Nephron (organoid): ENCODE results near the gene AOPEP.

ENCODE experiments used
- H3K27ac Mint-ChIP-seq, 3 experiments: 2 replicates each; pipeline ENCODE4 v1.8.0; 2020; ENCODE audit warnings: mixed read lengths in 3 of 3, mild to moderate bottlenecking in 2 of 3, moderate library complexity in 1 of 3
- H3K27me3 Mint-ChIP-seq: 2 replicates; pipeline ENCODE4 v1.8.0; 2021; ENCODE audit warnings: low read depth, mild to moderate bottlenecking, moderate library complexity, mixed read lengths
- H3K36me3 Mint-ChIP-seq: 2 replicates; pipeline ENCODE4 v1.8.0; 2020; ENCODE audit warnings: low read depth, mixed read lengths
- H3K4me1 Mint-ChIP-seq: 2 replicates; pipeline ENCODE4 v1.8.0; 2020; ENCODE audit warnings: mixed read lengths
- H3K4me3 Mint-ChIP-seq, 3 experiments: 2 replicates each; pipeline ENCODE4 v1.8.0; 2020; ENCODE audit warnings: mild to moderate bottlenecking in 3 of 3, mixed read lengths in 3 of 3, moderate library complexity in 2 of 3
- H3K9me3 Mint-ChIP-seq: 2 replicates; pipeline ENCODE4 v1.8.0; 2020; ENCODE audit warnings: mixed read lengths
- TF ChIP-seq, protein P1 (sequence below), 3 experiments: fragments of 200-600 bp; sonication (generic); IDR thresholded peaks; one replicate each; pipeline ENCODE4 v1.5.0; 2021; ENCODE audit warnings: antibody characterized with exemption in 3 of 3; ENCODE audit not compliant: unreplicated experiment in 3 of 3

Gene AOPEP

DNA sequence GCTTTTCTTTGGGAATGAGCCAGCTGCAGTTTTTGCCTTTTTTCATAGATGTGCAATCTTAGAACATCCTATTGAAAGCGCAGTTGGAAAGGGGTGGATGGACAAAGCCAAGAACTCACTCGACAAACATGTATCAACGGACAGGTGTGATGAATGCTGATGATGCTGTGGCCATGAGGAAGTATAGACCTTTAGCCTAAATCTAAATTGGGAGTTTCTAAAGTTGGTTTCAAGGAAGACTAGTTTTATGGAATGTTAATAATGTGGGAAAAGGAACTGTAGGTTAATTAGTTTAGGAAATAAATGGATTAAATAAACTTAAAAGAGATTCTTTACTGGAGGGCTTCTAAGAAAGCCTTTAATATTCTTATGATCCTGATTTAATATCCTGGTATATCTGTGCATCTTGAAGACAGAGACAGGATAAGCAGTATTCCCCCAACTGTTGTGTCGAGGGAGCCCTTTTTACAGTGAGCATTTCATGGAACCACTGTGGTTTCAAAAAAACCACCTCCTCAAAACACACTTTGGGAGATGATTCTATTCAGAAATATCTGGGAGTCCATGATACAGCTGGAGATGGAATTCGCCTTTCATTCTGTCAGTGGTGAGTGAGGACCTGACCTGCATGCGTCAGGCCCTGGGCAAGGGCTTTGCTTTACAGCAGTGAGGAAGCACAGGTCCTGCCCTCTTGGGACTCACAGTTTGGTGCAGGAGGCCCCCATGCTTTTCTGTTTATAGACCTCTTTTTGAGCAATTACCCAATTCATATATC, 82.6 kb downstream of the AOPEP start:
- H3K27me3 Mint-ChIP-seq, result no peaks in the 10 kb centered on the region
- no peaks in the 10 kb centered on the region for H3K9me3 Mint-ChIP-seq
- no peak overlapping the region for H3K4me3 Mint-ChIP-seq
- TF ChIP-seq, protein P1, sequence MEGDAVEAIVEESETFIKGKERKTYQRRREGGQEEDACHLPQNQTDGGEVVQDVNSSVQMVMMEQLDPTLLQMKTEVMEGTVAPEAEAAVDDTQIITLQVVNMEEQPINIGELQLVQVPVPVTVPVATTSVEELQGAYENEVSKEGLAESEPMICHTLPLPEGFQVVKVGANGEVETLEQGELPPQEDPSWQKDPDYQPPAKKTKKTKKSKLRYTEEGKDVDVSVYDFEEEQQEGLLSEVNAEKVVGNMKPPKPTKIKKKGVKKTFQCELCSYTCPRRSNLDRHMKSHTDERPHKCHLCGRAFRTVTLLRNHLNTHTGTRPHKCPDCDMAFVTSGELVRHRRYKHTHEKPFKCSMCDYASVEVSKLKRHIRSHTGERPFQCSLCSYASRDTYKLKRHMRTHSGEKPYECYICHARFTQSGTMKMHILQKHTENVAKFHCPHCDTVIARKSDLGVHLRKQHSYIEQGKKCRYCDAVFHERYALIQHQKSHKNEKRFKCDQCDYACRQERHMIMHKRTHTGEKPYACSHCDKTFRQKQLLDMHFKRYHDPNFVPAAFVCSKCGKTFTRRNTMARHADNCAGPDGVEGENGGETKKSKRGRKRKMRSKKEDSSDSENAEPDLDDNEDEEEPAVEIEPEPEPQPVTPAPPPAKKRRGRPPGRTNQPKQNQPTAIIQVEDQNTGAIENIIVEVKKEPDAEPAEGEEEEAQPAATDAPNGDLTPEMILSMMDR (IDR thresholded peaks at IDR 0.05; ENCODE audit: unreplicated experiment in 3 of 3), result no peak
- H3K27ac Mint-ChIP-seq, result peak overlapping the region in 2 of 3 experiments; percentile 22 to 68
- H3K4me1 Mint-ChIP-seq, result peaks cover 51% of the 10 kb centered on the region
- H3K36me3 Mint-ChIP-seq, result peaks cover 22% of the 10 kb centered on the region

DNA sequence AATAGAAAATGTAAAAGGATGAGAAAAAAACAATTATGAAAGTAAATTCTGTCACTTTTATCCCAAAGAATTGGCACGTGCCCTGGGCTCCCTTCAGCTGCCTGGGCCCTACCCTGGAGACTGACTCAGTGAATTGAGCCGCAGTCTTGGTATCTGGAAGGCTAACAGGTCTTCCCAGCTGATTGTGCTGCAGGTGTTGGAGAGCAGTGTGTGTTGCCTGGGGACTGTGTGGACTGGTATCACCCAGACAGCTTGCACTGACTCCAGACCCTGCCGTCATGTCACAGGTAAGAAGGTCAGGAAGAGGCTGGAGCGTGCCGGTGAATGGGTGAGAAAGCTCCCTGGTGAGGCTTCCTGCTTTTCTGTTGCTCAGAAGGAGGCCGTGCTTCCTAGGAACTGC, 83.3 kb downstream of the AOPEP start:
- Mint-ChIP-seq H3K27ac (no peak overlapping the region), H3K36me3 (peaks cover 22% of the 10 kb centered on the region)

DNA sequence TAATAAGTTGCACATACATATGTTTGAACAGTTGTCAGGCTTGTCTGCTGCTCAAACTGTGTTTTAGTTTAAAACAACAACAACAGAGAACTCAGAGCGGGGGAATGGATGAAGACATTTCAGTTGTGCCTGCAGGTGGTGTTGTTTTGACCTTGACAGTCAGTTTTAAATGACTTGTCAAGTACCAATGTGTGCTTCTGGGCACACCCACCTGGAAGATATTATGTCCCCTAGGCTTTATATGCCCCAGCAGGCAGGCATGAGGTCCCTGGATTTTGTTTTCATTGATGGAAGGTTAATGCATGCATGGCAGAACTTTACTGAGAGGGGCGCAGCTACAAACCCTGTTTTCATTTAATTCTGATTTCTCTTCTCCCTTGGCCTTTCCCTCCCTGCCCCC, 84.6 kb downstream of the AOPEP start:
- Mint-ChIP-seq H3K27me3 (no peaks in the 10 kb centered on the region), H3K4me1 (peaks cover 31% of the 10 kb centered on the region), H3K9me3 (no peaks in the 10 kb centered on the region), H3K36me3 (peaks cover 22% of the 10 kb centered on the region), H3K27ac (peak overlapping the region in 1 of 3 experiments; percentile 56), H3K4me3 (no peak overlapping the region)
- TF ChIP-seq, protein P1 (IDR thresholded peaks at IDR 0.05; ENCODE audit: unreplicated experiment in 3 of 3), result no peak

More for the DNA sequence above, 83.3 kb downstream of the AOPEP start:
- H3K4me3 Mint-ChIP-seq, result no peak overlapping the region
- H3K9me3 Mint-ChIP-seq, result no peaks in the 10 kb centered on the region
- no peaks in the 10 kb centered on the region for H3K27me3 Mint-ChIP-seq
- TF ChIP-seq, protein P1 (IDR thresholded peaks at IDR 0.05; ENCODE audit: unreplicated experiment in 3 of 3), result no peak
- H3K4me1 Mint-ChIP-seq, result peaks cover 44% of the 10 kb centered on the region

DNA sequence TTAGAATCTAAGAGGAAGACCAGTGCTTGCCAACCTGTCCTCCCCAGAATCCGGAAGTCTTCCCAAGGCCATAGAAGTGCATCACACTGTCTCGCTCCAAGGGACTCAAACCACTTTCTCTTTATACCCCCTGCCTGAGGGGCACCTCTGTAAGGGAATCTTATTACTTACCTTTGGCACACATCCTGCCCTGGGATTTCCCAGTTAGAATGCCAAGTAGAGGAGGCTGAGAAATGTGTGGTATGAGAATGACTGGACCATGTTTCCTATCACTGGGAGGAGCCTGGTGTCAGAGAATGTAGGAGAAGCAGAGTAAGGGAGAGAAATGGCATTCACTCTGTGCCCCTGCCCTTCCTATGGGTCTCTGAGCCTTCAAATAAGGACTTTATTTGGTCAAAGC, 85.8 kb downstream of the AOPEP start:
- TF ChIP-seq, protein P1 (IDR thresholded peaks at IDR 0.05; ENCODE audit: unreplicated experiment in 3 of 3), result no peak
- Mint-ChIP-seq H3K9me3 (no peaks in the 10 kb centered on the region), H3K4me1 (peaks cover 20% of the 10 kb centered on the region), H3K27me3 (no peaks in the 10 kb centered on the region), H3K27ac (peak overlapping the region in 2 of 3 experiments; percentile 32 to 48), H3K4me3 (no peak overlapping the region), H3K36me3 (peaks cover 26% of the 10 kb centered on the region)

DNA sequence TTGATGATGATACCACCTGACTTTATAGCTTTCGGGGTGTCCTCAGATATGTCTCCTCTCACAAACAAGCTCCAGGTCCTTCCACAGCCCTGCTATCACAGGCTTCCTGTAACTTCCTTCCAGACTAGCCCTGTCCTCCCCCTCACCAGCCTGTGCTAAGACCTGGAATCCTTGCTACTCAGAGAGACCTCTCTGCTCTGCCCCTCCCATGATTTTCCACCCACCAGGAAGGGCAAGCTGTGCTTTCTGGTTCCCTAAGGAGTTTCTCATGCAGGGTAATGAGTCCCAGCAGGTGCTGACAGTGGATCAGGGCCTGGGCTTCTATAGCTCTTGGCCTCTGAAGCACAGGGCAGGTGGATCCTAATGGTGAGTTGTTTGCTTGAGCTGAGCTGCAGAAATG, 86.9 kb downstream of the AOPEP start:
- Mint-ChIP-seq H3K4me1 (peaks cover 16% of the 10 kb centered on the region), H3K9me3 (no peaks in the 10 kb centered on the region), H3K4me3 (no peak overlapping the region), H3K36me3 (peaks cover 26% of the 10 kb centered on the region), H3K27ac (peak overlapping the region in 2 of 3 experiments; percentile 28 to 32), H3K27me3 (no peaks in the 10 kb centered on the region)
- TF ChIP-seq, protein P1 (IDR thresholded peaks at IDR 0.05; ENCODE audit: unreplicated experiment in 3 of 3), result no peak
